ENCODE data around the gene EIF4EBP2.

GRCh38 chr10:70476249-70477035, 72.5 kb downstream of the EIF4EBP2 start:
- TF ChIP-seq, protein P1, sequence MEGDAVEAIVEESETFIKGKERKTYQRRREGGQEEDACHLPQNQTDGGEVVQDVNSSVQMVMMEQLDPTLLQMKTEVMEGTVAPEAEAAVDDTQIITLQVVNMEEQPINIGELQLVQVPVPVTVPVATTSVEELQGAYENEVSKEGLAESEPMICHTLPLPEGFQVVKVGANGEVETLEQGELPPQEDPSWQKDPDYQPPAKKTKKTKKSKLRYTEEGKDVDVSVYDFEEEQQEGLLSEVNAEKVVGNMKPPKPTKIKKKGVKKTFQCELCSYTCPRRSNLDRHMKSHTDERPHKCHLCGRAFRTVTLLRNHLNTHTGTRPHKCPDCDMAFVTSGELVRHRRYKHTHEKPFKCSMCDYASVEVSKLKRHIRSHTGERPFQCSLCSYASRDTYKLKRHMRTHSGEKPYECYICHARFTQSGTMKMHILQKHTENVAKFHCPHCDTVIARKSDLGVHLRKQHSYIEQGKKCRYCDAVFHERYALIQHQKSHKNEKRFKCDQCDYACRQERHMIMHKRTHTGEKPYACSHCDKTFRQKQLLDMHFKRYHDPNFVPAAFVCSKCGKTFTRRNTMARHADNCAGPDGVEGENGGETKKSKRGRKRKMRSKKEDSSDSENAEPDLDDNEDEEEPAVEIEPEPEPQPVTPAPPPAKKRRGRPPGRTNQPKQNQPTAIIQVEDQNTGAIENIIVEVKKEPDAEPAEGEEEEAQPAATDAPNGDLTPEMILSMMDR (IDR thresholded peaks at IDR 0.05), result no peak
- TF ChIP-seq POLR2A (IDR thresholded peaks at IDR 0.05), result no peak
